GM21786 (cell line): ENCODE measurements around the gene KPRP.

Source experiments
- ATAC-seq: cut with Tn5 transposase; IDR thresholded peaks from one replicate; pipeline ENCODE4 v1.9.1; 2021; ENCODE audit not compliant: unreplicated experiment

KPRP gene

DNA sequence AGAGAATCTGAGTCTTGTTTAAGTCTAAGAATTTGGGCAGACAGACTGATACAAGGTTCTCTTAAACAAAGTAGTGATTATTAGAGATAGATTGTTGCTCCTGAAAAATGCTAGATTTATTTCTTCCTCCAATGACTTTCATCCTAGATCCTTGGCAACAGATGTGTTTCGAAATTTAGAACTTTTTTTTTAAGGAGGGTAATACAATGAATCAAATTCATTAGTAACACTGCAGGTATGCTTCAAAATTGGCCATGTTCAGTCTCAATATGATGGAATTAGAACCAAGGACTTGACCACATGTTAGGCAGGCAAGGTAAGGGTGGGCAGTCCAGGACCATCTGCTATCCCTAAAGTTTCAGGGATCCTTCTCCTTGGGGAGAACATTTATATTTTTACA is 12.6 kb downstream of the KPRP start:
- no peak for ATAC-seq

DNA sequence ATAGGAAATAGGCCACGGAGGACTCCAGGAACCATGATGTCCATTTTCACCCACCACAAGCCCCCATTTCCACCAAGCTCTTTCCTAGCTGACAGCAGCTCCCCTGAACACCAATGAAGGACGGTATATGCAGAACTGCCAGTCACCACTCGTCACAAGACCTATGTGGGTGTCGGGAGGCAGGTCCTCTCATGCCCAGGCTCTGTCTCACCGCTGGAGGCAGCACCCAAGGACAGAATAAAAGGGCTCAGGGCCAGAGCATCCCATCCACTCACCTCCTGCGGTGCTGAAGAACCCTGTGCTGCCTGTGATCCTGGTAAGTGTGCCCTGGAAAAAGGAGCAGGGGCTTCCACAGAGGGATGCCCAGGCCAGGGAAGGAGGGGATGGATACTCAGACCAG is 17.1 kb downstream of the KPRP start, which contains the start of gene LCE1F:
Gene LCE1F (plus strand): TSS at position 266 of the 400 bp plus-strand sequence. CDS start 1,232 bp downstream, outside the sequence.
- ATAC-seq, result no peak

DNA sequence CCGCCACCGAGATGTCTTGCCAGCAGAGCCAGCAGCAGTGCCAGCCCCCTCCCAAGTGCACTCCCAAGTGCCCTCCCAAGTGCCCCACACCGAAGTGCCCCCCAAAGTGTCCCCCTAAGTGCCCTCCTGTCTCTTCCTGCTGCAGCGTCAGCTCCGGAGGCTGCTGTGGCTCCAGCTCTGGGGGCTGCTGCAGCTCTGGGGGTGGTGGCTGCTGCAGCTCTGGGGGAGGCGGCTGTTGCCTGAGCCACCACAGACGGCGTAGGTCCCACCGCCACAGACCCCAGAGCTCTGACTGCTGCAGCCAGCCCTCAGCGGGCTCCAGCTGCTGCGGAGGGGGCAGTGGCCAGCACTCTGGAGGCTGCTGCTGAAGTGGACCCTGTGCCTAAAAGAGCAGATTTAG is 18.5 kb downstream of the KPRP start:
- no peak for ATAC-seq

DNA sequence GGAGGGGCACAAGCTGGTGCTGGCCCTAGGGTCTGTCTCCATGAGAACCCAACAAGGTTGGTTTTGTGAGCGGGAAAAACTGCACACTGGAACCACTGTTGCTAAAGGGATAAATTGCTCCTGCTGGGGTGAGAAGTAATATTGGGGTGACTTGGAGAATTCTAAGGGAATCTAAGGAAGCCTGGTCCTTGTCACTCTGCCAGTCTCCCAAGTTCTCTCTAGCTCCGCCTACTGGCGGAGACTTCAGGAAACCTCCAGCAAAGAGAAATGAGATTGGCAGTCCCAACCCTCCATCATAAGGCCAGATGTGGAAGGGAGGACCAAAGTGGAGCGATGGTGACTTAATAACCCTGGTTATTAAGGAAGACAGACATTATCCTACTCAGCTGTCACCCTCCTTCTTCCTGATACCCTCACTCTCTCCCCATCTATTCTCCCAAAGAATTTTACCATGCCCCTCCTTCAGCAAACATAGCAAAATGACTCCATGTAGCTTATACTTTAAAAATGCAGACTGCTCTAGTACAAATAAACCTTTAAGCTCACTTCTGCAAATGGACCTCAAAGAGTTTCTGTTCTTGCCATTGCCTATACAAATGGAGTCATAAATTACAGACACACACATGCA is 19.8 kb downstream of the KPRP start:
- no peak for ATAC-seq

DNA sequence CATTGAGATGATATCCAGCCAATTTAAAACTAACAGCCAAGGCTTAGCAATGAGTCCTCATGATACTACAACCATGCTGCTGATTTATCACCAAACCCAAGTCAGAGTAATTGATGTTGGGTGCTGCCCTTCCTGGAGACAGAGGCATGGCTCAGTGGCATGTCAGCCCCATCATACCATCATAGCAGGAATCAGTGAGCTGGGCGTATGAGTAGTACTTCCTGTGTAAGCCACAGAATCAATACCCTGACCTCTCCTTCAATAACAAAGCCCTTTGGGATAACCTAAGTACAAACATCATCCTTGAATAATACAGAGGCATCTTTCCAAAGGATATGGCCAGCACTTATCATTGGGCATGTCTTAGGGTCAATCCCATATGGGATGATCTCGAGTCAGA is 25.3 kb downstream of the KPRP start:
- ATAC-seq, result no peak

DNA sequence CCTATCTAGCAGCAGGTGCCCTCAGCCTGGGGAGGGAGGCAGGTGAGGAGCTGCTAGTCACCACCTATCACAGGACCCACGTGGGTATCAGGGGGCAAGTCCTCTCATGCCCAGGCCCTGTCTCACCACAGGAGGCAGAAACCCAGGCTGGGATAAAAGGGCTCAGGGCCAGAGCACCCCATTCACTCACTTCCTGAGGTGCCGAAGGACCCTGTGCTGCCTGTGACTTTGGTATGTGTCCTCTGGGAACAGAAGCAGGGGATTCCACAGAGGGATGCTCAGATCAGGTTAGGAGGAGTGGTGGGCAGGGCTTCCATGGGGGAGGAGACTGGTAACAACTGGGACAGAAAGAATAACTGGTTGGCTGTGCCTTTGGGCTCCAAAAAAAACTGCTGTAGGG is 28.3 kb downstream of the KPRP start, which contains the start of gene LCE1E:
Gene LCE1E (plus strand): TSS at position 181 of the 400 bp plus-strand sequence. CDS start 1,043 bp downstream, outside the sequence.
- ATAC-seq, result no peak

DNA sequence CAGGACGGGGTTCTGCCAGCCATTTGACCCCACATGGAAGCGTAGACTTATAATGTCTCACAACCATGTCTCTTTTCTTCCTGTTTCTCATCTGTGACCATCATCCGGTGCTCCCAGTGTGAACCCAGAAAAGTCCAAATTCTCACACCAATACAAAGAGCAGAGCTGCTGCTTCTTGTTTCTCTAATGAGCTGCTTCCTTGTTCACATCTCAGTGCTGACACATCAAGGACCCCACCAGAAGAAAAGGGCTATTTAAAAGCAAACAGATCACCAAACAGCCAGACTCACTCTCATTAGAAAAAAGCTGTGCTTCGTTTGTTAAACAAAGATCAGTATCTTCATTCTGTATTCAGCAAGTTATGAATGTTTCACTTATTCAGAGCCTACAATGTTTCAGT is 37.9 kb downstream of the KPRP start:
- ATAC-seq, result no peak

DNA sequence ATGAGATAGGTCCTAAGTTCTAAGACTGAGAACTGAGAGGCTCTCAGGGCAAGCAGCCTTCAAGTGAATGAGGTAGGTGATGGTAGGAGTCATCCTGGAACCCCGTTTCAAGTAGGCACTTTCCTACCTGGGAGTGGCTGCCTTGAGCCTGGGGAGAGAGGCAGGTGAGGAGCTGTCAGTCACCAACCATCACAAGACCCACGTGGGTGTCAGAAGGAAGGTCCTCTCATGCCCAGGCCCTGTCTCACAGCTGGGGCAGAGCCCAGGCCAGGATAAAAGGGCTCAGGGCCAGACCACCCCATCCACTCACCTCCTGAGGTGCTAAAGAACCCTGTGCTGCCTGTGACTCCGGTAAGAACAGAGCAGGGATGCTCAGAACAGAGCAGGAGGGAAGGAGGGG is 38.6 kb downstream of the KPRP start, which contains the start of gene LCE1D:
Gene LCE1D (plus strand): TSS at position 301 of the 400 bp plus-strand sequence. CDS start 1,074 bp downstream, outside the sequence.
- no peak for ATAC-seq

DNA sequence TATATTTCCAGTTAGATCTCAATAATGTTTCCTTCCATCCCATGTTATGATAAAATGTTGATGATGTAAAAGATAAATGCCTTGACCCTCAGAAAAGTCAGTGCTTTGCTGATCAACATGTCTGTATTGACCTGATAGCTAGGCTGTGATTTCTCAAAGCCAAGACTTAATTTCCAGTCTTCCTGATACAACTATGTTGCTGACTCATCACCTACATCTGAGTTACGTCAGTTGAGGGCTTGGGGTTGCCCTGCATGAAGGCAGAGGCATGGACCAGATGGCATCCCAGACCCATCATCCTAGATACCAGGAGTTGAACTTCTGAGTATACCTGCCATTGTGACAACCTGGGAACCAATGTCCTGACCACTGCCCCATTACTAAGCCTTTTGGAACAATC is 43.5 kb downstream of the KPRP start:
- no peak for ATAC-seq

DNA sequence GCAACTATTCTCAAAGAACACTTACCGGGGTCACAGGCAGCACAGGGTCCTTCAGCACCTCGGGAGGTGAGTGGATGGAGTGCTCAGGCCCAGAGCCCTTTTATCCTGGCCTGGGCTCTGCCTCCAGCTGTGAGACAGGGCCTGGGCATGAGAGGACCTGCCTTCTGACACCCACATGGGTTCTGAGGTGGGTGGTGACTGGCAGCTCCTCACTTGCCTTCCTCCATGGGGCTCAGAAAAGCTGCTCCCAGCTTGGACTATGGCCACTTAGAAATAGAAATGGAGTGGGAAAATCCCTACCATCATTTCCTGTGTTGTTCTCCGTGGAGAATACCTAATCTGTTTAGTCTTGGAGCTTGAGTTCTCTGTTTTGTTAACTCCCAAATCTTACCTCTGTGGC is 48.8 kb downstream of the KPRP start, which contains the start of gene LCE1C:
Gene LCE1C (minus strand): TSS at position 76 of the 400 bp plus-strand sequence. CDS start 1,173 bp downstream, outside the sequence.
- ATAC-seq, result no peak

DNA sequence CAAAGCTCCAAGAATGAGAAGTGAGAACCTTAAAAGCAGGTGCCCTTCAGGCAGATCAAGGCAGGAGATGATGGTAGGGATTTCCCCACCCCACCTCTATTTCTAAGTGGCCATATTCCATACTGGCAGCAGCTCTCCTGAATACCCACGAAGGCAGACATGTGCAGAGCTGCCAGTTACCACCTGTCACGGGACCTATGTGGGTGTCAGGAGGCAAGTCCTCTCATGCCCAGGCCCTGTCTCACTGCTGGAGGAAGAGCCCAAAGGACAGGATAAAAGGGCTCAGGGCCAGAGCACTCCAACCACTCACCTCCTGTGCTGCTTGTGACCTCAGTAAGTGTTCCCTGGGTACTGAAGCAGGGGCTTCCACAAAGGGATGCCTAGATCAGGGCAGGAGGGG is 53.2 kb downstream of the KPRP start:
- ATAC-seq, result no peak
